ENCODE data around the gene PIK3R6.
A peak's percentile ranks its signal among the peaks of the same experiment; 100 is the strongest.
"Not testable (repeated sequence)": the region's sequence is repeated elsewhere in the genome, so short reads cannot be mapped to it uniquely, and the experiment has no call there.

Gene PIK3R6

DNA sequence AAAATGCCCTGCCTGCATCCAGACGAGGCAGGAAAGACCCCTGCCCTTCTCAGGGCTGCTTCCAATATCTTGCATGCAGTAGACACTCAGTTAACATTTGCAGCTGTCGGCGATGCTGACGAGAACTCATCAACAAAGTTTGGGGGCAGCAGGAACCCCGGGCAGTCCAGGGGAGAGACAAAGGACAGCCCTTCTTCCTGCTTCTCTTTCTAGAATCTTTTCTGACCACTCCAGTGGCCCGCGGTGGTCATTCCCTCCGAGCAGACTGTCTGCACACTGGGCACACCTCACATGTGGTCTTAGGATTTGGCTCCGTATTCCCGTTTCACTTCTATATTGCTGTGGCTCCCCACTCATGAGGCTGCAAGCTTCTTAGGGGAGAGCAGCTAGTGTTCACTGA is 37.3 kb downstream of the PIK3R6 start:
- FAIRE-seq (no peak), DNase-seq (ENCODE audit: low spot score) (no peak)

GRCh38 chr17:8829036-8829941 is 38.2 kb downstream of the PIK3R6 start:
- FAIRE-seq: peak; percentile 83

GRCh38 chr17:8828517-8828875 is 39.0 kb downstream of the PIK3R6 start:
- FAIRE-seq (no peak), DNase-seq (ENCODE audit: low spot score) (no peak)

More at GRCh38 chr17:8829036-8829941, 38.2 kb downstream of the PIK3R6 start:
- DNase-seq (ENCODE audit: low spot score): no peak

DNA sequence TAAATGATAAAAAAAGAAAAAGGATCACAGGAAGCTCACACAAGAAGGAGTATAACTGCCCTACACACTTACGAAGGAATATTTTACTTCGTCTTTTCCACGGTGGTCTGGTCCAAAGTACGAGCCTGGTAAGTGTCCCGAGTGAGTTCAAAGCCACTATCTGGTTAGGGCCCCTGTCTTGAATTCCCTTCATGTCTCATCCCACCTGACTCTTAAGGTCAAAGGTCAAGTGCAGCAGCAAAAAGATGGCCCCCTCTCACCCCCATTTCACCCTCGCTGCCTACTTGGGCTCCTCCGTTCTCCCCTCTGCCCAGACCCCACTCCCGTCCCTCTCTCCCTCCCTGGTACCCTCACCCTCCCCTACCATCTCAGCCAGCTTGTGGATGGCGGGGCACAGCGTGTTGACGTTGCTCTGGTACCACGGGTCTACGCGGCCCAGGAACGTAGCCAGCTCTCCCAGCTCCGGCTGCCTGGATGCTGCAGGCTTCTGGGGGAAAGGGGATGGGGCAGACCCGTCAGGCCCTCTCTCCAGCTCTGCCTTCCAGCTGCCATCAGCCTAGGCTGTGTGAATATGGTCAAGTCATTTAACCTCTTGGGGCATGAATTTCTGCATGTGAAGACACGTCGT is 40.6 kb downstream of the PIK3R6 start:
- FAIRE-seq: no peak
- no peak for DNase-seq (ENCODE audit: low spot score)

DNA sequence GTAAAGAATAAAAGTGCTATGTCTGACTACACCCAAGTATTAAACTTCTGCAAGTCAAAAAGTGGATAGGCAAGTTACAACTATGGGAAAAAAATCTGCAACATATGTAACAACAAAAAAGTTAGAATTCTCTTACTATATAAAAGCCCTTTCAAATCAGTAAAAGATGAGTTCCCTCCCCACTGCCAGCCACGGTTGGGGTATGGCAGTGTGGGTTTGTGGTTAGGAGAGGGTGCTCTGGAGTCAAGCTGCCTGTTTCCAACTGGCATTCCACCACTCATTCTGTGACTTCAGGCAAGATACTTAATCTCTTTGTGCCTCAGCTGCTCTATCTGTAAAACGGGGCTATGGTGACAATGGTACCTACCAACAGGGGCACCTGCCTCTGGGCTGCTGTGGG is 41.7 kb downstream of the PIK3R6 start:
- no peak for FAIRE-seq

DNA sequence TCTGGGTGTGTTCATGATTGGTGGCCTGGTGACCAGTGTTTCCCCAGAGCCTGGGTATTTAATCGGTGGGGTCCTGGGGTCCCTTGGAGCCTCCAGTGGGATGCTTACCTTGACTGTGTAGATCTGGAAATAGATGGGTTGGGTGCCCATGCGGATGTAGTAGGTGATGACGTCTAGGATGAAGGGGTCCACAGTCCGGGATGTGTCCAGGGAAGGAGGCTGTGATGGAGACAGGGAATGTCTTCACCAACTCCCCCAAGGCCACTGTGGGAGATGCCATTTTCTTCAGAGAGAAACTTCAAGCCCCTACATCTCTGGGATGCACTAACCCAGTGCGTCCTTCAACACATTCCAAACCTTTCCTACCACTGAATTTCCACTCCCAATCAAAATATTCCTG is 44.2 kb downstream of the PIK3R6 start:
- DNase-seq (ENCODE audit: low spot score) (no peak), FAIRE-seq (no peak)

More for the DNA sequence above, 41.7 kb downstream of the PIK3R6 start:
- DNase-seq (ENCODE audit: low spot score): no peak

GRCh38 chr17:8822401-8823035 is 45.0 kb downstream of the PIK3R6 start:
- FAIRE-seq (no peak), DNase-seq (ENCODE audit: low spot score) (no peak)

- no peak for DNase-seq (ENCODE audit: low spot score)
- FAIRE-seq: no peak
Observed at GRCh38 chr17:8821446-8822105, 45.9 kb downstream of the PIK3R6 start.

- DNase-seq (ENCODE audit: low spot score) (no peak), FAIRE-seq (no peak)
Observed at GRCh38 chr17:8820311-8821010, 47.0 kb downstream of the PIK3R6 start.

DNA sequence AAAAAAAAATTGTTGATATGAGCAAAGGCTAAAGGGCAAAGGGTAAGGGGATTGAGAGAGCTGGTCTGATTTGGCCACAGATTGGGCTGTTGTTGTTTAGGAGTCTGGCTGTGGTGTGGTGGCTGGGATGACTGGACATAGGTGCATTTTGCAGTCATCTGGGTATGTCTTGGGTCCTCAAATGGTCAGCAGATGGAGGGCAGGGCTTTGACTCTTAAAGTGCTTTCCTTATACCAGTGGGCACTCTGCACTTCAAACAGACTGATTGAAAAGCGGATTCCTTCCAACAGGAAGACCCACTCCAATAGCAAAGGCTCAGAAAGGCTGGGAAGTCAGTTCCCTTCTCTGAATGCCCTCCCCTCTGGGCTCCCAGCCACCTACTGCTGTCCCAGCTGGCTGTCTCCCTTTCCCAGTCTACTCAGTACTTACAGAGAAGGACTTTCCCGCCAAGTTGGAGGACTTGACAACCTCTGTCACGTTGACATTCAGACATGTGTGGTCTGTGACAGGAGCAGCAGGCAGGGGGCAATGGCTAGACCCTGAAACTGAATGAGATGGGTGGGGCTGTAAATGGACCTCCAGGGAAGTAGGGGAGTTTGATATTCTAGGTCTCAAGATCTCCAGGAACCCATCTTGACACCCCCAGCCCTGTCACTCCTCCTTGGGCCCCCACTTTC is 48.7 kb downstream of the PIK3R6 start:
- no peak for DNase-seq (ENCODE audit: low spot score)
- FAIRE-seq: no peak

DNA sequence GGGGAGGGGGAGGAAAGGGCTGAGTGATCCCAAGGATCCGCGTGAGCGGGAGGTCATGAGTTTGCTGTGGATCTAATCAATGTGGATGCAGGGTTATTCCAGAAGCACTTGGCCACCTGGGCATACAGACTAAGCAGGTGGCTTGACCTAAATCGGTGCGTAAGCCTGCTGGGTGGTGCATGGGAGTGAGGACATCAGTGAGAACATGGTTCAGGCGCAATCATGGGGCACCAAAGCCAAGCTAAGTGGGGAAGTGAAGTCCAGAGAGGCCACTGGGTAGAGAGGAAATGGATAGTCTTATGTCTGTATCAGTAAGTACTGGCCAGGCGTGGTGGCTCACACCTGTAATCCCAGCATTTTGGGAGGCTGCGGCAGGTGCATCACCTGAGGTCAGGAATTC is 49.4 kb downstream of the PIK3R6 start:
- DNase-seq (ENCODE audit: low spot score) (no peak), FAIRE-seq (no peak)

GRCh38 chr17:8806926-8807550 is 60.4 kb downstream of the PIK3R6 start:
- FAIRE-seq (no peak), DNase-seq (ENCODE audit: low spot score) (peak; percentile 45)

- DNase-seq (ENCODE audit: low spot score): no peak
- FAIRE-seq: no peak
Observed at GRCh38 chr17:8806253-8806925, 61.1 kb downstream of the PIK3R6 start.

DNA sequence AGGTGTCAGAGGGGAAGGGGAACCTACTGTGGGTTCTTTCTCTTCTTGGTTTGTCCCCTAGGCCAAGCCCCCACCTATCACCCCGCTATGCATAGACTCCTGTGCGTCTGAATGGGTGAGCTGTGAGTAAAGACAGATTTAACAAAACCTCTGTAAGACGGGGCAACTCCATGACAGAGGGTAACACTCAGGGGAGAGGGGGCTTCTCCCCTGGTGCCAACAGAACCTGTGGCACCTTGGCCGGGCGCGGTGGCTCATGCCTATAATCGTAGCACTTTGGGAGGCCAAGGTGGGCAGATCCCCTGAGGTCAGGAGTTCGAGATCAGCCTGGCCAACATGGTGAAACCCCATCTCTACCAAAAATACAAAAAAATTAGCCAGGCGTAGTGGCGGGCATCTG is 62.1 kb downstream of the PIK3R6 start:
- not testable (repeated sequence) for DNase-seq (ENCODE audit: low spot score); FAIRE-seq

DNA sequence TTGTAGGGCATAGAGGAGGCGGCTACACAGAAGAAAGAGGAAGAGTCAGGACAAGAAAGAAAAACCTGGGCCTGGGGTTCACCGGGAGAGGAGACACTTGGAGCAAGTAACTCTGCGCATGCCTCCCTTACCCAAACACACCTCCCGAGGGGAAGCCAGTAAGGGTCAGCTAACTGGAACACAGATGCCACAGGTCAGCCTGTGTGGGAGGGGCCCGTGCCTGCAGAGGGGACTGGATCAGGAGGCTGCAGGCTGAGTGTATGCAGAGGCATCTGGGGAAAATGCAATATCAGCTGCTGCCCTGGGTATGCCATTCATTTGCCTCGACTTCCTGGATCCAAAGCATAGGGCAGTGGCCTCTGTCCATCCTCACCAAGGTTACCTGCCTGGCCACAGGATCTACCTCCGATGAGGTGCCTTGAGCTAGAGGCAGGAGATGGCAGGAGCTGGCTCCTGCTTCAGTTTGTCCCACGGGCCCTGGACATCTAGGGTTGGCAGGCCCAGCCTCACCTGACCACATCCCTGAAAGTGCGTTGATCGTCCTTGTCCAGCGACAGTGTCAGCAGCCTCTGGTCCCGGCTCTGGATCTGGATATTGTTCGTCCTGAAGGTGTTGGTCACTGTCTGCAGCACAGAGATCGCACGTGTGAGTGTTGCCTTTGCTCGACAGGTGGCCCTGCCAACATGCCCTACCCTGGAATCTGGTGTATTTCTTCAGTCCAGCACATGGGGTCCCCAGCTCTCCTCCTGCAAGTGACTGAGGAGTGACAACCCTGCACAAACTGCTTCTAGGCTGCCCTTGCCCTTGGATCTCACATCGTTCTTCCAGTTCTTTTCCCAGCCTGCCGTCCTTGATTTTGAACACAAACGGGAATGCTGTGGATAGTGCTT is 63.7 kb downstream of the PIK3R6 start:
- FAIRE-seq: no peak

GRCh38 chr17:8801135-8801840 is 66.2 kb downstream of the PIK3R6 start:
- FAIRE-seq (no peak), DNase-seq (ENCODE audit: low spot score) (no peak)

More for the DNA sequence above, 63.7 kb downstream of the PIK3R6 start:
- no peak for DNase-seq (ENCODE audit: low spot score)

DNA sequence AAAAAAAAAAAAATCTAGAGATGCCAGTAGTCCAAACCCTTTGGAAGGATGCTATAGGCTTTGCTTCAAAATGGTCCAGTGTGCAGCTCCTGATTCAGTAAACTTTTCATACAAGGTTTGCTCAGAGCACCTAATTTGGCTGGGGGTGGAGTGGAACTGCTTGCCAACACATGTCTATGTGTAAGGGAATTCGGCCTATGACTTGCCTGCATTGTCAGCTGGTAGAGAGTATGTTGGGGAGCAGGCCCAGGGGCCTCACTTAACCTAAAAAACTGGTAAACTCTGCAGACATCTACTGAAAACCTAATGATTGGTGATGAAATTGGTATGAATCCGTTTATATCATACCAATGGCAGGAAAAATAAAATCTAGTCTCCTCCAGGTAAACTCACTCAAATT is 66.8 kb downstream of the PIK3R6 start:
- FAIRE-seq (no peak), DNase-seq (ENCODE audit: low spot score) (no peak)
